Subcutaneous abdominal adipose tissue (tissue), 5 donors: ENCODE data around the gene CDK17.

Source experiments
- H3K27ac ChIP-seq: one replicate; pipeline ENCODE4 v1.7.0; 2013; ENCODE audit warnings: low read depth, mild to moderate bottlenecking, inconsistent platforms, low read length, moderate library complexity
- H3K27me3 ChIP-seq, 5 donors: one replicate each; pipeline ENCODE4 v1.7.0; 2013; ENCODE audit warnings: low read length in 5 of 5, inconsistent platforms in 1 of 5; ENCODE audit not compliant: control insufficient read depth in 5 of 5, insufficient read depth in 4 of 5
- H3K36me3 ChIP-seq, 5 donors: one replicate each; pipeline ENCODE4 v1.7.0; 2013; ENCODE audit warnings: low read length in 5 of 5; ENCODE audit not compliant: control insufficient read depth in 5 of 5, insufficient read depth in 5 of 5
- H3K4me1 ChIP-seq, 5 donors: one replicate each; pipeline ENCODE4 v1.7.0; 2013; ENCODE audit warnings: low read length in 5 of 5, mild to moderate bottlenecking in 3 of 5, moderate library complexity in 1 of 5; ENCODE audit not compliant: control insufficient read depth in 5 of 5, insufficient read depth in 5 of 5
- H3K4me3 ChIP-seq, 5 donors: one replicate each; pipeline ENCODE4 v1.7.0; 2013; ENCODE audit warnings: low read length in 5 of 5, low read depth in 1 of 5
- H3K9ac ChIP-seq, 5 donors: one replicate each; pipeline ENCODE4 v1.7.0; 2013; ENCODE audit warnings: low read length in 5 of 5, mild to moderate bottlenecking in 4 of 5, moderate library complexity in 3 of 5
- H3K9me3 ChIP-seq, 5 donors: one replicate each; pipeline ENCODE4 v1.7.0; 2013; ENCODE audit warnings: low read length in 5 of 5; ENCODE audit not compliant: control insufficient read depth in 5 of 5
- donor health status: healthy.
- donor health status: healthy.
- donor health status: healthy.
- donor health status: healthy.
- donor health status: healthy.

CDK17 gene

GRCh38 chr12:96311191-96311590, 89.0 kb downstream of the CDK17 start:
- H3K27ac ChIP-seq, result no peak overlapping the region

GRCh38 chr12:96310067-96310466, 90.2 kb downstream of the CDK17 start:
- Histone ChIP-seq H3K9ac (no peak overlapping the region), H3K4me1 (no peaks in the 10 kb centered on the region), H3K4me3 (no peak overlapping the region), H3K27ac (no peak overlapping the region), H3K27me3 (no peaks in the 10 kb centered on the region), H3K36me3 (peaks cover 0 to 6% (median 4%) of the 10 kb centered on the region in 5 donors), H3K9me3 (no peaks in the 10 kb centered on the region)

More at GRCh38 chr12:96311191-96311590, 89.0 kb downstream of the CDK17 start:
- Histone ChIP-seq H3K4me3 (no peak overlapping the region), H3K36me3 (peaks cover 0 to 6% (median 4%) of the 10 kb centered on the region in 5 donors), H3K4me1 (no peaks in the 10 kb centered on the region), H3K27me3 (no peaks in the 10 kb centered on the region), H3K9ac (no peak overlapping the region), H3K9me3 (no peaks in the 10 kb centered on the region)

GRCh38 chr12:96308881-96309280, 91.4 kb downstream of the CDK17 start:
- no peak overlapping the region for H3K9ac ChIP-seq
- no peaks in the 10 kb centered on the region for H3K27me3 ChIP-seq
- no peak overlapping the region for H3K27ac ChIP-seq
- H3K4me3 ChIP-seq, result no peak overlapping the region
- peaks cover 0 to 9% (median 4%) of the 10 kb centered on the region in 5 donors for H3K36me3 ChIP-seq
- no peaks in the 10 kb centered on the region for H3K4me1 ChIP-seq
- H3K9me3 ChIP-seq, result no peaks in the 10 kb centered on the region

GRCh38 chr12:96305665-96306064, 94.6 kb downstream of the CDK17 start:
- H3K27me3 ChIP-seq, result no peaks in the 10 kb centered on the region
- no peak overlapping the region for H3K9ac ChIP-seq
- H3K9me3 ChIP-seq, result no peaks in the 10 kb centered on the region
- peaks cover 0 to 9% (median 4%) of the 10 kb centered on the region in 5 donors for H3K36me3 ChIP-seq
- no peak overlapping the region for H3K4me3 ChIP-seq
- H3K27ac ChIP-seq, result no peak overlapping the region
- H3K4me1 ChIP-seq, result no peaks in the 10 kb centered on the region

- no peak overlapping the region for H3K27ac ChIP-seq
- H3K4me3 ChIP-seq, result no peak overlapping the region
- no peak overlapping the region for H3K9ac ChIP-seq
- H3K27me3 ChIP-seq, result no peaks in the 10 kb centered on the region
- H3K4me1 ChIP-seq, result no peaks in the 10 kb centered on the region
- peaks cover 0 to 16% (median 6%) of the 10 kb centered on the region in 5 donors for H3K36me3 ChIP-seq
- no peaks in the 10 kb centered on the region for H3K9me3 ChIP-seq
These were observed 96.6 kb downstream of the CDK17 start for GRCh38 chr12:96303653-96304052.

GRCh38 chr12:96302687-96303310, 97.4 kb downstream of the CDK17 start:
- H3K36me3 ChIP-seq, result peaks cover 0 to 17% (median 6%) of the 10 kb centered on the region in 5 donors
- H3K27ac ChIP-seq, result no peak overlapping the region
- H3K9ac ChIP-seq, result no peak overlapping the region

GRCh38 chr12:96301732-96302131, 98.5 kb downstream of the CDK17 start:
- no peaks in the 10 kb centered on the region for H3K9me3 ChIP-seq
- H3K4me1 ChIP-seq, result no peaks in the 10 kb centered on the region
- no peak overlapping the region for H3K9ac ChIP-seq
- H3K27ac ChIP-seq, result no peak overlapping the region
- H3K36me3 ChIP-seq, result peaks cover 4 to 22% (median 6%) of the 10 kb centered on the region in 5 donors
- H3K4me3 ChIP-seq, result no peak overlapping the region
- H3K27me3 ChIP-seq, result no peaks in the 10 kb centered on the region

More at GRCh38 chr12:96302687-96303310, 97.4 kb downstream of the CDK17 start:
- Histone ChIP-seq H3K4me1 (no peaks in the 10 kb centered on the region), H3K27me3 (no peaks in the 10 kb centered on the region), H3K9me3 (no peaks in the 10 kb centered on the region), H3K4me3 (no peak overlapping the region)

- H3K4me1 ChIP-seq, result no peaks in the 10 kb centered on the region
- H3K36me3 ChIP-seq, result peaks cover 4 to 23% (median 6%) of the 10 kb centered on the region in 5 donors
- no peaks in the 10 kb centered on the region for H3K27me3 ChIP-seq
- no peak overlapping the region for H3K4me3 ChIP-seq
- no peak overlapping the region for H3K9ac ChIP-seq
- H3K9me3 ChIP-seq, result no peaks in the 10 kb centered on the region
- no peak overlapping the region for H3K27ac ChIP-seq
These were observed 100.2 kb downstream of the CDK17 start for GRCh38 chr12:96300064-96300463.

GRCh38 chr12:96297504-96297903, 102.7 kb downstream of the CDK17 start:
- Histone ChIP-seq H3K4me3 (no peak overlapping the region), H3K36me3 (peaks cover 8 to 23% (median 9%) of the 10 kb centered on the region in 5 donors), H3K9me3 (no peaks in the 10 kb centered on the region)

GRCh38 chr12:96295532-96296160, 104.6 kb downstream of the CDK17 start:
- Histone ChIP-seq H3K27me3 (no peaks in the 10 kb centered on the region), H3K36me3 (peaks cover 8 to 23% (median 13%) of the 10 kb centered on the region in 5 donors), H3K9me3 (no peaks in the 10 kb centered on the region), H3K27ac (no peak overlapping the region), H3K4me3 (no peak overlapping the region), H3K9ac (no peak overlapping the region), H3K4me1 (no peaks in the 10 kb centered on the region)

More at GRCh38 chr12:96297504-96297903, 102.7 kb downstream of the CDK17 start:
- Histone ChIP-seq H3K9ac (no peak overlapping the region), H3K4me1 (no peaks in the 10 kb centered on the region), H3K27me3 (no peaks in the 10 kb centered on the region), H3K27ac (no peak overlapping the region)
